Adipose tissue (tissue), 3 donors: ENCODE results near the gene KRTAP10-12. TPM values are rescaled to one million over a fixed set of nuclear protein-coding genes. Genes with fewer than 3 reads are reported as not detected.
"Not testable (repeated sequence)": the region's sequence is repeated elsewhere in the genome, so short reads cannot be mapped to it uniquely, and the experiment has no call there.

ENCODE experiments used
- H3K27ac ChIP-seq: one replicate; pipeline ENCODE4 v1.5.1; 2013; ENCODE audit warnings: low read depth, low read length
- WGBS, 3 donors: extraction: QIAGEN DNeasy Blood & Tissue Kit; methylation state at CpG; one replicate each; pipeline ENCODE4 v1.1.7; 2013; 5-methylcytosine and 5-hydroxymethylcytosine counted together
- polyA plus RNA-seq, 3 donors: library from polyadenylated mRNA; stranded (reverse); fragments of 200-250 nt; gene quantifications; one replicate each; pipeline ENCODE4 v1.2.3, GENCODE V29; 2013
- donor health status: healthy with polysubstance abuse.
- donor health status: Bipolar disorder and iron deficiency.
- donor health status: healthy.

KRTAP10-12 gene
- not detected for polyA plus RNA-seq

- H3K27ac ChIP-seq: not testable (repeated sequence)
- WGBS, 3 donors: 30 to 43% (median 42%) methylated on average over 16 to 19 of the region's 21 CpGs
Measured at GRCh38 chr21:44697172-44697810, at the start of gene KRTAP10-12. Gene KRTAP10-12, plus strand, starts transcription at chr21:44697172. Its CDS starts 30 bp downstream, at chr21:44697202.

GRCh38 chr21:44647222-44647552, 49.8 kb upstream of the KRTAP10-12 start:
- 50 to 60% (median 60%) methylated on average over 8 of the region's 8 CpGs for WGBS, 3 donors
- H3K27ac ChIP-seq: no peak overlapping the region

- WGBS, 3 donors: 69 to 76% (median 74%) methylated on average over 26 to 33 of the region's 33 CpGs
- no peak overlapping the region for H3K27ac ChIP-seq
Measured at GRCh38 chr21:44648557-44649311, 48.2 kb upstream of the KRTAP10-12 start.

- WGBS, 3 donors: 74 to 82% (median 79%) methylated on average over 18 of the region's 18 CpGs
- no peak overlapping the region for H3K27ac ChIP-seq
Measured at GRCh38 chr21:44649521-44650100, 47.4 kb upstream of the KRTAP10-12 start.

- WGBS, 3 donors: 76 to 90% (median 89%) methylated on average over 19 to 20 of the region's 20 CpGs
- no peak overlapping the region for H3K27ac ChIP-seq
Measured at GRCh38 chr21:44650265-44650972, 46.6 kb upstream of the KRTAP10-12 start.

GRCh38 chr21:44650973-44651675, 45.8 kb upstream of the KRTAP10-12 start:
- WGBS, 3 donors: 88 to 90% (median 89%) methylated on average over 12 of the region's 12 CpGs
- no peak overlapping the region for H3K27ac ChIP-seq

- WGBS, 3 donors: 59 to 68% (median 62%) methylated on average over 14 of the region's 14 CpGs
- H3K27ac ChIP-seq: no peak overlapping the region
Measured at GRCh38 chr21:44653123-44653522, 43.8 kb upstream of the KRTAP10-12 start.

GRCh38 chr21:44653656-44654575, 43.1 kb upstream of the KRTAP10-12 start:
- 65 to 82% (median 81%) methylated on average over 17 of the region's 17 CpGs for WGBS, 3 donors
- no peak overlapping the region for H3K27ac ChIP-seq

GRCh38 chr21:44654576-44655175, 42.3 kb upstream of the KRTAP10-12 start, which contains the start of gene KRTAP12-4:
Gene KRTAP12-4, minus strand, starts transcription at chr21:44654659. Its CDS starts 45 bp downstream, at chr21:44654614.
- H3K27ac ChIP-seq: no peak within 1 kb of the TSS
- WGBS, 3 donors: 66 to 67% (median 66%) methylated on average over 8 to 9 of the region's 9 CpGs

GRCh38 chr21:44656868-44657267, 40.1 kb upstream of the KRTAP10-12 start:
- 35 to 76% (median 47%) methylated on average over 1 of the region's 1 CpG for WGBS, 3 donors
- no peak overlapping the region for H3K27ac ChIP-seq

GRCh38 chr21:44657635-44658540, 39.1 kb upstream of the KRTAP10-12 start, which contains the start of gene KRTAP12-3:
Gene KRTAP12-3, plus strand, starts transcription at chr21:44657932. Its CDS starts 48 bp downstream, at chr21:44657980.
- 62 to 68% (median 68%) methylated on average over 26 of the region's 26 CpGs for WGBS, 3 donors
- no peak within 1 kb of the TSS for H3K27ac ChIP-seq

GRCh38 chr21:44658541-44658910, 38.4 kb upstream of the KRTAP10-12 start:
- WGBS, 3 donors: 72 to 76% (median 72%) methylated on average over 5 of the region's 5 CpGs
- no peak overlapping the region for H3K27ac ChIP-seq

GRCh38 chr21:44658913-44659595, 37.9 kb upstream of the KRTAP10-12 start:
- no peak overlapping the region for H3K27ac ChIP-seq
- WGBS, 3 donors: 44 to 57% (median 49%) methylated on average over 11 of the region's 11 CpGs

GRCh38 chr21:44661567-44661966, 35.4 kb upstream of the KRTAP10-12 start:
- 32 to 65% (median 44%) methylated on average over 7 of the region's 7 CpGs for WGBS, 3 donors
- H3K27ac ChIP-seq: not testable (repeated sequence)

- no peak overlapping the region for H3K27ac ChIP-seq
- 76 to 86% (median 85%) methylated on average over 5 of the region's 5 CpGs for WGBS, 3 donors
Measured at GRCh38 chr21:44664691-44665090, 32.3 kb upstream of the KRTAP10-12 start.
